ENCODE measurements around the gene TMEM131L.

DNA sequence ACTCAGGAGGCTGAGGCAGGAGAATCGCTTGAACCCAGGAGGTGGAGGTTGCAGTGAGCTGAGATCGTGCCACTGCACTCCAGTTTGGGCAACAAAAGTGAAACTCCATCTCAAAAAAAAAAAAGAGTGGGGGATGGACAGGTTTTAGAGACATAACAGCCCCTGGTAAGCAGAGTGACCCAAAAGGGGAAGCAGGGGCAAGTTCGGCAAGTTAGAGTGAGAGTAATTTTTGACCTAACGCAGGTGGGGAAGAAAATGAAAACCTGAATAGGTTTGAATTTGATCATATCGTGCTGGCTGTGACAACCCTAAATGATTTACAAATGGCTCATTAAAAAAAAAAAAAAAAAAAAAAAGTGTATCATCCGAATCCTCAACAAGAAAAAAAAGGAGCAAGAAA is 25.7 kb upstream of the TMEM131L start:
- TF ChIP-seq, protein P1, sequence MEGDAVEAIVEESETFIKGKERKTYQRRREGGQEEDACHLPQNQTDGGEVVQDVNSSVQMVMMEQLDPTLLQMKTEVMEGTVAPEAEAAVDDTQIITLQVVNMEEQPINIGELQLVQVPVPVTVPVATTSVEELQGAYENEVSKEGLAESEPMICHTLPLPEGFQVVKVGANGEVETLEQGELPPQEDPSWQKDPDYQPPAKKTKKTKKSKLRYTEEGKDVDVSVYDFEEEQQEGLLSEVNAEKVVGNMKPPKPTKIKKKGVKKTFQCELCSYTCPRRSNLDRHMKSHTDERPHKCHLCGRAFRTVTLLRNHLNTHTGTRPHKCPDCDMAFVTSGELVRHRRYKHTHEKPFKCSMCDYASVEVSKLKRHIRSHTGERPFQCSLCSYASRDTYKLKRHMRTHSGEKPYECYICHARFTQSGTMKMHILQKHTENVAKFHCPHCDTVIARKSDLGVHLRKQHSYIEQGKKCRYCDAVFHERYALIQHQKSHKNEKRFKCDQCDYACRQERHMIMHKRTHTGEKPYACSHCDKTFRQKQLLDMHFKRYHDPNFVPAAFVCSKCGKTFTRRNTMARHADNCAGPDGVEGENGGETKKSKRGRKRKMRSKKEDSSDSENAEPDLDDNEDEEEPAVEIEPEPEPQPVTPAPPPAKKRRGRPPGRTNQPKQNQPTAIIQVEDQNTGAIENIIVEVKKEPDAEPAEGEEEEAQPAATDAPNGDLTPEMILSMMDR (conservative IDR thresholded peaks at IDR 0.05; ENCODE audit: low read length) = no peak
- TF ChIP-seq EZH2phosphoT487 (IDR thresholded peaks at IDR 0.05; ENCODE audit: borderline replicate concordance) = no peak
